ENCODE data around the gene POR. TPM values are rescaled to one million over a fixed set of nuclear protein-coding genes. Genes with fewer than 3 reads are reported as not detected.

The POR gene
- polyA plus RNA-seq, 1 of the 3 experiments (the other 2 are of a cell fraction) = 68.7 TPM

- H3K4me1 ChIP-seq (ENCODE audit: control insufficient read depth in 1 of 2, insufficient read depth in 2 of 2, low read depth in 1 of 2, low read length in 1 of 2) = no peaks in the 10 kb centered on the region
- TF ChIP-seq SIN3A (IDR thresholded peaks at IDR 0.05; ENCODE audit: borderline replicate concordance, low read depth, low read length) = no peak
- TF ChIP-seq YY1 (IDR thresholded peaks at IDR 0.05; ENCODE audit: low read depth) = no peak
- no peak for TF ChIP-seq JUND (IDR thresholded peaks at IDR 0.05)
- WGBS (ENCODE audit: low lambda C conversion rate) = 93% methylated on average over 23 of the region's 23 CpGs
- H3K27me3 ChIP-seq (ENCODE audit: insufficient read depth) = no peaks in the 10 kb centered on the region
- H3K27ac ChIP-seq (ENCODE audit: low read depth in 2 of 2, low read length in 1 of 2) = no peak overlapping the region
- ChIA-PET POLR2A (interaction anchor here (0.9 to 1.5 kb wide), 5 partner anchors 9 to 159 kb away, joined by 3 to 4 read pairs (median 3); partner anchors contain the start of genes MDH2 and STYXL1), CTCF (interaction anchor here (1.0 to 2.1 kb wide), 2 partner anchors 22 to 132 kb away, joined by 4 to 5 read pairs; no protein-coding TSS in a partner anchor)
- no peak overlapping the region for H2AFZ ChIP-seq (ENCODE audit: low read depth)
- no peaks in the 10 kb centered on the region for H3K79me2 ChIP-seq (ENCODE audit: insufficient read depth)
- DNase-seq = no peak
- no peak overlapping the region for H3K4me3 ChIP-seq (ENCODE audit: low read depth in 2 of 2, low read length in 1 of 2)
- no peaks in the 10 kb centered on the region for H3K9me2 ChIP-seq
- no peak overlapping the region for H3K4me2 ChIP-seq
- H3K9ac ChIP-seq = no peak overlapping the region
- H3F3A ChIP-seq (replicated peaks; ENCODE audit: insufficient read depth) = no peaks in the 10 kb centered on the region
- peaks cover 30 to 42% of the 10 kb centered on the region in 2 experiments for H3K36me3 ChIP-seq (replicated peaks in 1 of 2; ENCODE audit: control insufficient read depth in 1 of 2, insufficient read depth in 2 of 2, low read length in 1 of 2)
- H4K20me1 ChIP-seq (ENCODE audit: insufficient read depth) = no peaks in the 10 kb centered on the region
- no peaks in the 10 kb centered on the region for H3K9me3 ChIP-seq
Measured at GRCh38 chr7:75888464-75889222, 26.3 kb upstream of the POR start.

GRCh38 chr7:75889223-75889825, 25.6 kb upstream of the POR start:
- H2AFZ ChIP-seq (ENCODE audit: low read depth) = no peak overlapping the region
- no peaks in the 10 kb centered on the region for H3K9me2 ChIP-seq
- no peak overlapping the region for H3K9ac ChIP-seq
- H4K20me1 ChIP-seq (ENCODE audit: insufficient read depth) = no peaks in the 10 kb centered on the region
- no peaks in the 10 kb centered on the region for H3F3A ChIP-seq (replicated peaks; ENCODE audit: insufficient read depth)
- no peak overlapping the region for H3K4me3 ChIP-seq (ENCODE audit: low read depth in 2 of 2, low read length in 1 of 2)
- TF ChIP-seq EP300 (IDR thresholded peaks at IDR 0.05; ENCODE audit: borderline replicate concordance in 1 of 2, low read depth in 1 of 2, low read length in 1 of 2) (no peak), NRF1 (IDR thresholded peaks at IDR 0.05; ENCODE audit: low read depth, low read length) (no peak), FOSL2 (IDR thresholded peaks at IDR 0.05; ENCODE audit: borderline replicate concordance, low read depth) (no peak), JUND (IDR thresholded peaks at IDR 0.05) (no peak), POLR2AphosphoS5 (IDR thresholded peaks at IDR 0.05; ENCODE audit: low read depth, low read length) (no peak), TAF1 (IDR thresholded peaks at IDR 0.05; ENCODE audit: borderline replicate concordance, low read depth, low read length) (no peak), MXI1 (IDR thresholded peaks at IDR 0.05; ENCODE audit: low read depth, low read length) (no peak), SMC3 (IDR thresholded peaks at IDR 0.05; ENCODE audit: low read depth, low read length) (no peak), SIN3A (IDR thresholded peaks at IDR 0.05; ENCODE audit: borderline replicate concordance, low read depth, low read length) (no peak), MEF2A (IDR thresholded peaks at IDR 0.05; ENCODE audit: borderline replicate concordance, low read depth) (no peak), FOXJ3 (CRISPR knock-in tag; IDR thresholded peaks at IDR 0.05) (no peak), RFX5 (IDR thresholded peaks at IDR 0.05; ENCODE audit: low read length) (no peak), MAX (IDR thresholded peaks at IDR 0.05; ENCODE audit: low read depth) (no peak)
- TF ChIP-seq, protein P1, sequence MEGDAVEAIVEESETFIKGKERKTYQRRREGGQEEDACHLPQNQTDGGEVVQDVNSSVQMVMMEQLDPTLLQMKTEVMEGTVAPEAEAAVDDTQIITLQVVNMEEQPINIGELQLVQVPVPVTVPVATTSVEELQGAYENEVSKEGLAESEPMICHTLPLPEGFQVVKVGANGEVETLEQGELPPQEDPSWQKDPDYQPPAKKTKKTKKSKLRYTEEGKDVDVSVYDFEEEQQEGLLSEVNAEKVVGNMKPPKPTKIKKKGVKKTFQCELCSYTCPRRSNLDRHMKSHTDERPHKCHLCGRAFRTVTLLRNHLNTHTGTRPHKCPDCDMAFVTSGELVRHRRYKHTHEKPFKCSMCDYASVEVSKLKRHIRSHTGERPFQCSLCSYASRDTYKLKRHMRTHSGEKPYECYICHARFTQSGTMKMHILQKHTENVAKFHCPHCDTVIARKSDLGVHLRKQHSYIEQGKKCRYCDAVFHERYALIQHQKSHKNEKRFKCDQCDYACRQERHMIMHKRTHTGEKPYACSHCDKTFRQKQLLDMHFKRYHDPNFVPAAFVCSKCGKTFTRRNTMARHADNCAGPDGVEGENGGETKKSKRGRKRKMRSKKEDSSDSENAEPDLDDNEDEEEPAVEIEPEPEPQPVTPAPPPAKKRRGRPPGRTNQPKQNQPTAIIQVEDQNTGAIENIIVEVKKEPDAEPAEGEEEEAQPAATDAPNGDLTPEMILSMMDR (IDR thresholded peaks at IDR 0.05) = no peak
- TF ChIP-seq, protein P2, sequence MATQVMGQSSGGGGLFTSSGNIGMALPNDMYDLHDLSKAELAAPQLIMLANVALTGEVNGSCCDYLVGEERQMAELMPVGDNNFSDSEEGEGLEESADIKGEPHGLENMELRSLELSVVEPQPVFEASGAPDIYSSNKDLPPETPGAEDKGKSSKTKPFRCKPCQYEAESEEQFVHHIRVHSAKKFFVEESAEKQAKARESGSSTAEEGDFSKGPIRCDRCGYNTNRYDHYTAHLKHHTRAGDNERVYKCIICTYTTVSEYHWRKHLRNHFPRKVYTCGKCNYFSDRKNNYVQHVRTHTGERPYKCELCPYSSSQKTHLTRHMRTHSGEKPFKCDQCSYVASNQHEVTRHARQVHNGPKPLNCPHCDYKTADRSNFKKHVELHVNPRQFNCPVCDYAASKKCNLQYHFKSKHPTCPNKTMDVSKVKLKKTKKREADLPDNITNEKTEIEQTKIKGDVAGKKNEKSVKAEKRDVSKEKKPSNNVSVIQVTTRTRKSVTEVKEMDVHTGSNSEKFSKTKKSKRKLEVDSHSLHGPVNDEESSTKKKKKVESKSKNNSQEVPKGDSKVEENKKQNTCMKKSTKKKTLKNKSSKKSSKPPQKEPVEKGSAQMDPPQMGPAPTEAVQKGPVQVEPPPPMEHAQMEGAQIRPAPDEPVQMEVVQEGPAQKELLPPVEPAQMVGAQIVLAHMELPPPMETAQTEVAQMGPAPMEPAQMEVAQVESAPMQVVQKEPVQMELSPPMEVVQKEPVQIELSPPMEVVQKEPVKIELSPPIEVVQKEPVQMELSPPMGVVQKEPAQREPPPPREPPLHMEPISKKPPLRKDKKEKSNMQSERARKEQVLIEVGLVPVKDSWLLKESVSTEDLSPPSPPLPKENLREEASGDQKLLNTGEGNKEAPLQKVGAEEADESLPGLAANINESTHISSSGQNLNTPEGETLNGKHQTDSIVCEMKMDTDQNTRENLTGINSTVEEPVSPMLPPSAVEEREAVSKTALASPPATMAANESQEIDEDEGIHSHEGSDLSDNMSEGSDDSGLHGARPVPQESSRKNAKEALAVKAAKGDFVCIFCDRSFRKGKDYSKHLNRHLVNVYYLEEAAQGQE (IDR thresholded peaks at IDR 0.05; ENCODE audit: low read depth, low read length) = no peak
- no peaks in the 10 kb centered on the region for H3K27me3 ChIP-seq (ENCODE audit: insufficient read depth)
- ChIA-PET CTCF (interaction anchor here (2.1 kb wide), 1 partner anchor 23 kb away, joined by 5 read pairs; no protein-coding TSS in a partner anchor), POLR2A (interaction anchor here (0.9 to 1.5 kb wide), 5 partner anchors 9 to 158 kb away, joined by 3 to 4 read pairs (median 3); partner anchors contain the start of genes MDH2 and STYXL1)
- no peaks in the 10 kb centered on the region for H3K9me3 ChIP-seq
- 96% methylated on average over 8 of the region's 11 CpGs for WGBS (ENCODE audit: low lambda C conversion rate)
- no peaks in the 10 kb centered on the region for H3K4me1 ChIP-seq (ENCODE audit: control insufficient read depth in 1 of 2, insufficient read depth in 2 of 2, low read depth in 1 of 2, low read length in 1 of 2)
- DNase-seq = no peak
- H3K4me2 ChIP-seq = no peak overlapping the region
- peaks cover 27 to 36% of the 10 kb centered on the region in 2 experiments for H3K36me3 ChIP-seq (replicated peaks in 1 of 2; ENCODE audit: control insufficient read depth in 1 of 2, insufficient read depth in 2 of 2, low read length in 1 of 2)
- no peaks in the 10 kb centered on the region for H3K79me2 ChIP-seq (ENCODE audit: insufficient read depth)
- no peak overlapping the region for H3K27ac ChIP-seq (ENCODE audit: low read depth in 2 of 2, low read length in 1 of 2)
